Prostate gland (tissue), 2 donors: Measurements from ENCODE around the gene TRAPPC3. TPM values are rescaled to one million over a fixed set of nuclear protein-coding genes. Genes with fewer than 3 reads are reported as not detected.

ENCODE experiments used
- DNase-seq: peaks from one replicate; pipeline ENCODE4 v3.0.0-alpha.2; 2019; ENCODE audit warnings: low spot score
- H3K27ac ChIP-seq, 2 donors: fragments of 200-600 bp; sonication (generic); 2 replicates each; pipeline ENCODE4 v1.5.1; 2017 to 2019
- H3K27me3 ChIP-seq: fragments of 200-600 bp; sonication (generic); replicated peaks from 2 replicates; pipeline ENCODE4 v1.5.1; 2019; ENCODE audit not compliant: insufficient read depth
- H3K36me3 ChIP-seq, 2 donors: fragments of 200-600 bp; sonication (generic); 1 replicate in 1 of 2; 2 replicates in 1 of 2; pipeline versions ENCODE4 v1.5.1 to v1.8.1; 2017 to 2019
- H3K4me1 ChIP-seq: fragments of 200-600 bp; sonication (generic); replicated peaks from 2 replicates; pipeline ENCODE4 v1.5.1; 2019
- H3K4me3 ChIP-seq, 2 donors: fragments of 200-600 bp; sonication (generic); 2 replicates each; pipeline ENCODE4 v1.5.1; 2017 to 2019
- H3K9me3 ChIP-seq: fragments of 200-600 bp; sonication (generic); 2 replicates; pipeline ENCODE4 v1.5.1; 2017
- POLR2A ChIP-seq: fragments of 450-650 bp; IDR thresholded peaks from one replicate; pipeline ENCODE4 v1.6.1; 2016; ENCODE audit warnings: antibody characterized with exemption, mild to moderate bottlenecking
- POLR2AphosphoS5 ChIP-seq: sonication (generic); formaldehyde crosslinking; IDR thresholded peaks from one replicate; pipeline ENCODE4 v1.6.1; 2017; ENCODE audit warnings: antibody characterized with exemption
- WGBS: methylation state at CpG from one replicate; pipeline ENCODE4 v1.1.5; 2018; 5-methylcytosine and 5-hydroxymethylcytosine counted together
- intact Hi-C: fragments of 100-400 bp; cut with DNase I; formaldehyde crosslinking; loops from one replicate; pipeline ENCODE4 v1.14.2; 2022
- total RNA-seq, 2 donors: library from RNA; depleted of rRNA; stranded (reverse); fragments of >200 nt; gene quantifications; one replicate each; pipeline ENCODE4 v1.1.0, GENCODE V29; 2016
- TF ChIP-seq, protein P1 (sequence below), 4 experiments: fragments of 200-600 bp in 2 of 4; fragments of 450-650 bp in 2 of 4; sonication (generic) in 2 of 4; IDR thresholded peaks; 1 replicate in 3 of 4; 2 replicates in 1 of 4; pipeline ENCODE4 v1.5.1; 2016 to 2019; ENCODE audit warnings: antibody characterized with exemption in 4 of 4, mild to moderate bottlenecking in 2 of 4, moderate library complexity in 2 of 4

TRAPPC3 gene
- total RNA-seq, 2 donors from 2014 or later: 90.0 to 92.5 TPM

DNA sequence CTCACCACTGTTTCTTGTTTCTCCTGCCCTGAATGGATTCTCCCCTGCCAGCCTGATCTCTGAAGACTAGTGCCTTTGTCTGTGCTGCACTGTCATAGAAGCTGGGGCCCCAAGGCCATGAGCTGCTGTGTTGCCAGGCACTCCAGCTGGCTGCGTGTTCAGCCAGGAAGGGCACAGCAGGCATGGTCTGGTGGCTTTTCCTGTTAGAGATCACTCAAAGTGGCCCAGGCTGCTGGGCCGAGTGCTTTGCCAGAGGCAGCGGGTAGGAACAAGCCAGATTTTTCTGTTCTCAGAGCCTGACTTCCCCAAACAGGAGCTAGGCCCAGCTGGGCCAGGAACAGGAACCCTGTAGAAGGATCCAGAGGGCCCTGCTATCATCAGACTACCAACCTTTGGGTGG lies 55.4 kb downstream of the TRAPPC3 start:
- H3K27me3 ChIP-seq: no peaks in the 10 kb centered on the region
- H3K4me1 ChIP-seq: peaks cover 8% of the 10 kb centered on the region
- no peak for DNase-seq
- no peak overlapping the region for H3K4me3 ChIP-seq
- 72% methylated on average over 3 of the region's 3 CpGs for WGBS
- TF ChIP-seq POLR2AphosphoS5 (no peak), POLR2A (no peak)
- TF ChIP-seq, protein P1, sequence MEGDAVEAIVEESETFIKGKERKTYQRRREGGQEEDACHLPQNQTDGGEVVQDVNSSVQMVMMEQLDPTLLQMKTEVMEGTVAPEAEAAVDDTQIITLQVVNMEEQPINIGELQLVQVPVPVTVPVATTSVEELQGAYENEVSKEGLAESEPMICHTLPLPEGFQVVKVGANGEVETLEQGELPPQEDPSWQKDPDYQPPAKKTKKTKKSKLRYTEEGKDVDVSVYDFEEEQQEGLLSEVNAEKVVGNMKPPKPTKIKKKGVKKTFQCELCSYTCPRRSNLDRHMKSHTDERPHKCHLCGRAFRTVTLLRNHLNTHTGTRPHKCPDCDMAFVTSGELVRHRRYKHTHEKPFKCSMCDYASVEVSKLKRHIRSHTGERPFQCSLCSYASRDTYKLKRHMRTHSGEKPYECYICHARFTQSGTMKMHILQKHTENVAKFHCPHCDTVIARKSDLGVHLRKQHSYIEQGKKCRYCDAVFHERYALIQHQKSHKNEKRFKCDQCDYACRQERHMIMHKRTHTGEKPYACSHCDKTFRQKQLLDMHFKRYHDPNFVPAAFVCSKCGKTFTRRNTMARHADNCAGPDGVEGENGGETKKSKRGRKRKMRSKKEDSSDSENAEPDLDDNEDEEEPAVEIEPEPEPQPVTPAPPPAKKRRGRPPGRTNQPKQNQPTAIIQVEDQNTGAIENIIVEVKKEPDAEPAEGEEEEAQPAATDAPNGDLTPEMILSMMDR (IDR thresholded peaks at IDR 0.05): no peak
- no peak overlapping the region for H3K27ac ChIP-seq
- intact Hi-C loops: no loop called here
- H3K9me3 ChIP-seq: no peaks in the 10 kb centered on the region
- peaks cover 4 to 22% of the 10 kb centered on the region in 2 donors for H3K36me3 ChIP-seq

GRCh38 chr1:36093226-36093625 lies 56.1 kb downstream of the TRAPPC3 start:
- no peak overlapping the region for H3K27ac ChIP-seq
- H3K36me3 ChIP-seq: peaks cover 4 to 22% of the 10 kb centered on the region in 2 donors
- WGBS: 81% methylated on average over 6 of the region's 7 CpGs
- H3K4me3 ChIP-seq: no peak overlapping the region
- H3K4me1 ChIP-seq: peaks cover 8% of the 10 kb centered on the region
- no peaks in the 10 kb centered on the region for H3K27me3 ChIP-seq
- no peak for DNase-seq
- intact Hi-C loops: no loop called here
- no peaks in the 10 kb centered on the region for H3K9me3 ChIP-seq
- TF ChIP-seq POLR2AphosphoS5 (no peak), POLR2A (no peak)
- TF ChIP-seq, protein P1 (IDR thresholded peaks at IDR 0.05): no peak

DNA sequence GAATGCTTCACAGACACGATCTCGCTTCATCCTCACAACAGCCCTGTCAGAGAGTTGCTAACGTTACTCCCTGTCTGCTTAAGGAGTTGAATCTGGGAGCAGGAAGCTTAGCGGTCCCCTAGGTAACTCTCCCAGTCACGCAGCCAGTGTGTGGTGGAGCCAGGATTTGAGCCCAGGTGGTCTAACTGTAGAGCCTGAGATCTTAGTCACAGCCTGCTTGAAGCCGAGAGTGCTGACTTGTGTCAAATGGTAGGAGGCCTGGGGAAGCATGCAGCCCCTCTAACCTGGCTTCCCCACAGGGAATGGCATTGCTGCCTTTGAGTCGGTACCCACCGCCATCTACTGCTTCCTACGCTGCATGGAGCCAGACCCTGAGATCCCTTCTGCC lies 56.5 kb downstream of the TRAPPC3 start:
- Histone ChIP-seq H3K27me3 (no peaks in the 10 kb centered on the region), H3K9me3 (no peaks in the 10 kb centered on the region), H3K4me1 (peaks cover 8% of the 10 kb centered on the region), H3K27ac (no peak overlapping the region), H3K36me3 (peaks cover 4 to 22% of the 10 kb centered on the region in 2 donors), H3K4me3 (no peak overlapping the region)
- WGBS: 75% methylated on average over 9 of the region's 9 CpGs
- TF ChIP-seq POLR2AphosphoS5 (no peak), POLR2A (no peak)
- TF ChIP-seq, protein P1 (IDR thresholded peaks at IDR 0.05): no peak
- intact Hi-C loops: no loop called here
- no peak for DNase-seq

DNA sequence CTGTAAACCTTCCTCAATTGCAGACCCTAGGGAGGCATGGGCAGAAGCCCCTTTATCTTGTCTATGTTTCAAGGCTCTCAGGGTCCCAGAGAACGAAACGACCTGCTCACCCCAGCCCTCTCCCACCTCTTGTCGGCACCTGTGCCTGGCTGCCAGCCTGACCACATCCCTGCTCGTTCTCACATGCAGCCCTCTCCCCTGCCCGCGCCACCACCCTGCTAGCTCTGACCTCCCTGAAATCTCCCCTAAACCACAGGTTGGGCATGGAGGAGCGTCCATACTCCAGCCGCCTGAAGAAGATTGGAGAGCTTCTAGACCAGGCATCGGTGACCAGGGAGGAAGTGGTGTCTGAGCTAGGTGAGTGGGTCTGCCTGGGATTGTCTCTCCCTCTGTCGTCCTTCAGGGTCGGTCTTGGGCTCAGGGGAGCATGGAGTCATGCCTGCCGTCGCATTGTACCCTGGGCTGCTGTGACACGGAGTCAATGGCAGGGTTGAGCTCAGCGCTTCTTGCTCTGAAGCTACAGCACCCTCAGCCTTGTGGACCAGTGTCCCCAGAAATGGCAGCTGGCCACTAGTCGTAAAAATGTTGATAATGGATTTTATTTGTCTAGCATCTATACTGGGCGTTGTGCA lies 57.0 kb downstream of the TRAPPC3 start:
- DNase-seq: no peak
- peaks cover 8% of the 10 kb centered on the region for H3K4me1 ChIP-seq
- H3K27ac ChIP-seq: no peak overlapping the region
- TF ChIP-seq POLR2AphosphoS5 (no peak), POLR2A (no peak)
- TF ChIP-seq, protein P1 (IDR thresholded peaks at IDR 0.05): no peak
- peaks cover 4 to 22% of the 10 kb centered on the region in 2 donors for H3K36me3 ChIP-seq
- intact Hi-C loops: no loop called here
- no peaks in the 10 kb centered on the region for H3K9me3 ChIP-seq
- no peaks in the 10 kb centered on the region for H3K27me3 ChIP-seq
- H3K4me3 ChIP-seq: no peak overlapping the region
- WGBS: 85% methylated on average over 17 of the region's 17 CpGs

GRCh38 chr1:36091698-36092097 lies 57.6 kb downstream of the TRAPPC3 start:
- no peak for DNase-seq
- H3K9me3 ChIP-seq: no peaks in the 10 kb centered on the region
- no peak overlapping the region for H3K4me3 ChIP-seq
- no peaks in the 10 kb centered on the region for H3K27me3 ChIP-seq
- H3K36me3 ChIP-seq: peaks cover 4 to 22% of the 10 kb centered on the region in 2 donors
- no peak overlapping the region for H3K27ac ChIP-seq
- peaks cover 8% of the 10 kb centered on the region for H3K4me1 ChIP-seq
- TF ChIP-seq POLR2AphosphoS5 (no peak), POLR2A (no peak)
- TF ChIP-seq, protein P1 (IDR thresholded peaks at IDR 0.05): no peak
- WGBS: 89% methylated on average over 12 of the region's 13 CpGs
- intact Hi-C loops: no loop called here
